ENCODE data around the gene ROBO1. TPM values are rescaled to one million over a fixed set of nuclear protein-coding genes. Genes with fewer than 3 reads are reported as not detected.

Gene ROBO1
- total and polyA plus RNA-seq, 9 donors = 26.2 to 77.2 (median 38.7) TPM

- DNase-seq = no peak
- H3K4me1 ChIP-seq (ENCODE audit: control insufficient read depth, insufficient read depth, low read length) = no peaks in the 10 kb centered on the region
- no peaks in the 10 kb centered on the region for H3K27me3 ChIP-seq (ENCODE audit: control insufficient read depth, insufficient read depth, low read length)
- no peaks in the 10 kb centered on the region for H3K36me3 ChIP-seq (ENCODE audit: control insufficient read depth, insufficient read depth, low read length)
- no peaks in the 10 kb centered on the region for H3K9me3 ChIP-seq (replicated peaks; ENCODE audit: control insufficient read depth, low read depth, low read length)
- no CpG with 5 or more reads among the region's 2 CpGs for WGBS (ENCODE audit: insufficient coverage)
- no peak overlapping the region for H3K4me3 ChIP-seq (ENCODE audit: low read length)
- no peak overlapping the region for H3K27ac ChIP-seq (ENCODE audit: low read length)
Measured at GRCh38 chr3:79410136-79410535, 357.7 kb downstream of the ROBO1 start.

DNA sequence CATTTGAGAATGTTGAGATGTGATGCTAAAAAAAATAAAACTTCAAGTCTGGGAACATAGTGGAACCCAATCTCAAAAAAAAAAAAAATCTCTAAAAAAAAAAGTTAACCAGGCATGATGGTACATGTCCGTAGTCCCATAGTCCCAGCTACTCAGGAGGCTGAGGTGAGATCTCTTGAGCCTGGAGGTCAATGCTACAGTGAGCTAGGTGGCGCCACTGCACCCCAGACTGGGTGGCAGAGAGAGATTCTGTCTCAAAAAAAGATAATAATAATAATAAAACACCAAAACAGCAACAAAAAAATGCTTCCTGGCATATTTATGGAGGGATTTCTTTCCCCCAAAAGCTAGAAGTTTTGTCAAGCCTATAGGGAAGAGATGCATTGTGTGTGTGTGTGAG, 361.6 kb downstream of the ROBO1 start:
- no peak overlapping the region for H3K4me3 ChIP-seq (ENCODE audit: low read length)
- H3K27ac ChIP-seq (ENCODE audit: low read length) = no peak overlapping the region
- no peaks in the 10 kb centered on the region for H3K4me1 ChIP-seq (ENCODE audit: control insufficient read depth, insufficient read depth, low read length)
- no peaks in the 10 kb centered on the region for H3K36me3 ChIP-seq (ENCODE audit: control insufficient read depth, insufficient read depth, low read length)
- no peaks in the 10 kb centered on the region for H3K27me3 ChIP-seq (ENCODE audit: control insufficient read depth, insufficient read depth, low read length)
- DNase-seq = no peak
- WGBS (ENCODE audit: insufficient coverage) = no CpG with 5 or more reads among the region's 2 CpGs
- no peaks in the 10 kb centered on the region for H3K9me3 ChIP-seq (replicated peaks; ENCODE audit: control insufficient read depth, low read depth, low read length)

GRCh38 chr3:79405183-79405582, 362.6 kb downstream of the ROBO1 start:
- Histone ChIP-seq H3K27me3 (ENCODE audit: control insufficient read depth, insufficient read depth, low read length) (no peaks in the 10 kb centered on the region), H3K36me3 (ENCODE audit: control insufficient read depth, insufficient read depth, low read length) (no peaks in the 10 kb centered on the region), H3K4me1 (ENCODE audit: control insufficient read depth, insufficient read depth, low read length) (no peaks in the 10 kb centered on the region), H3K4me3 (ENCODE audit: low read length) (no peak overlapping the region), H3K9me3 (replicated peaks; ENCODE audit: control insufficient read depth, low read depth, low read length) (no peaks in the 10 kb centered on the region), H3K27ac (ENCODE audit: low read length) (no peak overlapping the region)
- no CpG with 5 or more reads among the region's 1 CpG for WGBS (ENCODE audit: insufficient coverage)
- DNase-seq = no peak

DNA sequence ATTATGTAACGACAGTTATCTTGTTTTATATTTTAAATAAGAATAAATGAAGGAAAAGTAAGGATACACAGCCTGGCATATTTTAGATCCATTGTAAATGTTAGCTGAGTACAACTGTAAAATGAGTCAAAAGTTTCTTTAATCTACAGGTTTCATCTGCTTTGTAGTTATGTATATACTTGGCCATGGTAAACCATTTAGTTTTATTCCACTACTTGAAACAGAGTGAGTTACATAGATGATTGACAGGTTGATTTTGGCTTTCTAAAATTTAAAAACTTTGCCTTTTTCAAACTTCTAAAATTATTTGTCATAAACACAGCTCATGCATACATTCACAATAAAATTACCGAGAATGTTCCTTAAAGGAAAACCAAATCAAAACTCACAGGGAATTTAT, 371.2 kb downstream of the ROBO1 start:
- WGBS (ENCODE audit: insufficient coverage) = no CpG with 5 or more reads among the region's 2 CpGs
- Histone ChIP-seq H3K36me3 (ENCODE audit: control insufficient read depth, insufficient read depth, low read length) (no peaks in the 10 kb centered on the region), H3K27me3 (ENCODE audit: control insufficient read depth, insufficient read depth, low read length) (no peaks in the 10 kb centered on the region), H3K4me3 (ENCODE audit: low read length) (no peak overlapping the region), H3K9me3 (replicated peaks; ENCODE audit: control insufficient read depth, low read depth, low read length) (no peaks in the 10 kb centered on the region), H3K4me1 (ENCODE audit: control insufficient read depth, insufficient read depth, low read length) (no peaks in the 10 kb centered on the region), H3K27ac (ENCODE audit: low read length) (no peak overlapping the region)
- no peak for DNase-seq

- WGBS (ENCODE audit: insufficient coverage) = no CpG with 5 or more reads among the region's 1 CpG
- DNase-seq = no peak
- Histone ChIP-seq H3K4me1 (ENCODE audit: control insufficient read depth, insufficient read depth, low read length) (no peaks in the 10 kb centered on the region), H3K27me3 (ENCODE audit: control insufficient read depth, insufficient read depth, low read length) (no peaks in the 10 kb centered on the region), H3K27ac (ENCODE audit: low read length) (no peak overlapping the region), H3K4me3 (ENCODE audit: low read length) (no peak overlapping the region), H3K9me3 (replicated peaks; ENCODE audit: control insufficient read depth, low read depth, low read length) (no peaks in the 10 kb centered on the region), H3K36me3 (ENCODE audit: control insufficient read depth, insufficient read depth, low read length) (no peaks in the 10 kb centered on the region)
Measured at GRCh38 chr3:79392479-79392878, 375.3 kb downstream of the ROBO1 start.

DNA sequence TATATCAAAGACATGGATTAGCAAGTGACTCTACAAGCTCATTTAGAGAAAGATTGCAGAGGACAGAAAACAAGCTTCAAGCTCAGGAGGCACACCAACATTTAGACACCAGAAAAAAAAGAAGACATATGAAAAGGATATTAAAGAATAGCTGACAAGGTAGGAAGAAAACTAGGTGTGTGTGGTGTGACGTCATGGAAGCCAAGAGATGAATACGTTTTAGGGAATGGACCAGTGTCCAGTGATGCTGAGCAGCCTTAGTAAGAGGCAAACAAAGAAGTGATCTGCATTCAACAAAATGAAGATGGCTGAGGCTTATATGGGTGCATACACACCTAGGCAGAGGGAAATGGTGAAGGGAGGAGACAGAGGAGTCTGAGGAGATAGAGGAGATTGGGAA, 377.4 kb downstream of the ROBO1 start:
- WGBS (ENCODE audit: insufficient coverage) = 93% methylated on average over 2 of the region's 2 CpGs
- Histone ChIP-seq H3K27ac (ENCODE audit: low read length) (no peak overlapping the region), H3K27me3 (ENCODE audit: control insufficient read depth, insufficient read depth, low read length) (no peaks in the 10 kb centered on the region), H3K9me3 (replicated peaks; ENCODE audit: control insufficient read depth, low read depth, low read length) (no peaks in the 10 kb centered on the region), H3K4me1 (ENCODE audit: control insufficient read depth, insufficient read depth, low read length) (no peaks in the 10 kb centered on the region), H3K4me3 (ENCODE audit: low read length) (no peak overlapping the region), H3K36me3 (ENCODE audit: control insufficient read depth, insufficient read depth, low read length) (no peaks in the 10 kb centered on the region)
- no peak for DNase-seq

GRCh38 chr3:79385211-79385610, 382.6 kb downstream of the ROBO1 start:
- Histone ChIP-seq H3K27me3 (ENCODE audit: control insufficient read depth, insufficient read depth, low read length) (no peaks in the 10 kb centered on the region), H3K27ac (ENCODE audit: low read length) (no peak overlapping the region), H3K4me3 (ENCODE audit: low read length) (no peak overlapping the region), H3K4me1 (ENCODE audit: control insufficient read depth, insufficient read depth, low read length) (no peaks in the 10 kb centered on the region), H3K36me3 (ENCODE audit: control insufficient read depth, insufficient read depth, low read length) (no peaks in the 10 kb centered on the region), H3K9me3 (replicated peaks; ENCODE audit: control insufficient read depth, low read depth, low read length) (no peaks in the 10 kb centered on the region)
- no peak for DNase-seq
- no CpG with 5 or more reads among the region's 3 CpGs for WGBS (ENCODE audit: insufficient coverage)

DNA sequence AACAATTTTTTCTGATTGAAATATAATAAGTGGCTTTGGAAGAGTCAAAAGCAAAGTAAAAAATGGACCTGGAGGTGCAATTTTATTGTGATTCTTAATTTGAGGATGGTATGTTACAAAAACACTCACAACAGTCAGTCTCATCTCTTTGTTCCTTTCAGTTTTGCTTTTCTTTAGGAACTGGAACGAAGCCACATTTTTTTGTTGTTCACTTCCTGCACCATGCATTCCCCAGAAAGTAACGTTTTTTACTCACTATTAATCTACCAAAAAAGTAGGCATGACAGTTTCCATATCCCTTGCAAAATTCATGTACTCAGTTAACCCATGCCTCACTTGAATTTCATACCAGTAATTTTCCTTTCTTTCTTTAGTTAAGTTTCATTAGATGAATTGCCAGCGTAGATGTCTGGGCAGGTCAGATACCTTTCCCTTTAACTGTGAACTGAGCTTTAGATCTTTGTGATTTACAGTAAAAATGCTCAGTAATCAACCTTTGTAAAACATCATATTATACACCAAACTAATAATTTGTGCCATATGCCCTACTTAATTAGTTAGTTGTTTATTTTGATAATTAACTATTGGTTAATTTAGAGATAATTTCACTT, 384.3 kb downstream of the ROBO1 start:
- no peaks in the 10 kb centered on the region for H3K4me1 ChIP-seq (ENCODE audit: control insufficient read depth, insufficient read depth, low read length)
- no peaks in the 10 kb centered on the region for H3K27me3 ChIP-seq (ENCODE audit: control insufficient read depth, insufficient read depth, low read length)
- H3K9me3 ChIP-seq (replicated peaks; ENCODE audit: control insufficient read depth, low read depth, low read length) = no peaks in the 10 kb centered on the region
- no CpG with 5 or more reads among the region's 3 CpGs for WGBS (ENCODE audit: insufficient coverage)
- no peak overlapping the region for H3K4me3 ChIP-seq (ENCODE audit: low read length)
- peak; percentile 50 for DNase-seq
- no peak overlapping the region for H3K27ac ChIP-seq (ENCODE audit: low read length)
- no peaks in the 10 kb centered on the region for H3K36me3 ChIP-seq (ENCODE audit: control insufficient read depth, insufficient read depth, low read length)

- no peak overlapping the region for H3K27ac ChIP-seq (ENCODE audit: low read length)
- H3K27me3 ChIP-seq (ENCODE audit: control insufficient read depth, insufficient read depth, low read length) = no peaks in the 10 kb centered on the region
- H3K4me1 ChIP-seq (ENCODE audit: control insufficient read depth, insufficient read depth, low read length) = no peaks in the 10 kb centered on the region
- no peaks in the 10 kb centered on the region for H3K36me3 ChIP-seq (ENCODE audit: control insufficient read depth, insufficient read depth, low read length)
- H3K4me3 ChIP-seq (ENCODE audit: low read length) = no peak overlapping the region
- WGBS (ENCODE audit: insufficient coverage) = 100% methylated on average over 2 of the region's 4 CpGs
- no peak for DNase-seq
- H3K9me3 ChIP-seq (replicated peaks; ENCODE audit: control insufficient read depth, low read depth, low read length) = no peaks in the 10 kb centered on the region
Measured at GRCh38 chr3:79380581-79380980, 387.2 kb downstream of the ROBO1 start.

GRCh38 chr3:79378064-79378463, 389.7 kb downstream of the ROBO1 start:
- Histone ChIP-seq H3K27me3 (ENCODE audit: control insufficient read depth, insufficient read depth, low read length) (no peaks in the 10 kb centered on the region), H3K9me3 (replicated peaks; ENCODE audit: control insufficient read depth, low read depth, low read length) (no peaks in the 10 kb centered on the region), H3K4me3 (ENCODE audit: low read length) (no peak overlapping the region), H3K27ac (ENCODE audit: low read length) (no peak overlapping the region), H3K36me3 (ENCODE audit: control insufficient read depth, insufficient read depth, low read length) (no peaks in the 10 kb centered on the region), H3K4me1 (ENCODE audit: control insufficient read depth, insufficient read depth, low read length) (no peaks in the 10 kb centered on the region)
- DNase-seq = no peak
- WGBS (ENCODE audit: insufficient coverage) = 83% methylated on average over 2 of the region's 3 CpGs

DNA sequence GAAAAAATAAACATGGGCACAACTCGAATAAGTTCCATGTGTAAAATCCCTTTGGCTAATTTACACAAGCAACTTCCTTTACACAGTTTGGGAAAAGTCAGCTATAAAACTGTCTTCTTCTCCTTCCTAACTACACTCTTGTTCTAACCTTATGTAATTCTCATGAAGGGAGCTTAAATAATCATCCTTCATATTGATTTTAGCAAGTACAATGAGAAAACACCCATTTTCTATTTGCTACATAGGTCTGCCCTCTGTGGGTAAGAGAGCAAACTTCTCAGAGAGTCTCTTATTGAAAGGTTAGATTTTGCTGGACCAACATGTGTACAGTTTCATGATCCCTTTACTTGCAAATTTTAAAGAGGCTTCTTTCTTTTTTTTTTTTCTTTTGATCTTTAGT, 398.5 kb downstream of the ROBO1 start:
- Histone ChIP-seq H3K27me3 (ENCODE audit: control insufficient read depth, insufficient read depth, low read length) (no peaks in the 10 kb centered on the region), H3K4me3 (ENCODE audit: low read length) (no peak overlapping the region), H3K27ac (ENCODE audit: low read length) (no peak overlapping the region), H3K36me3 (ENCODE audit: control insufficient read depth, insufficient read depth, low read length) (no peaks in the 10 kb centered on the region), H3K9me3 (replicated peaks; ENCODE audit: control insufficient read depth, low read depth, low read length) (no peaks in the 10 kb centered on the region), H3K4me1 (ENCODE audit: control insufficient read depth, insufficient read depth, low read length) (no peaks in the 10 kb centered on the region)
- DNase-seq = no peak
- no CpG with 5 or more reads among the region's 1 CpG for WGBS (ENCODE audit: insufficient coverage)
